ENCODE data around the gene POU2F1.

The POU2F1 gene

GRCh38 chr1:167423684-167424619, 203.3 kb downstream of the POU2F1 start:
- DNase-seq (ENCODE audit: low spot score): no peak

GRCh38 chr1:167425482-167425881, 204.8 kb downstream of the POU2F1 start:
- no peak for DNase-seq (ENCODE audit: low spot score)

GRCh38 chr1:167426716-167427115, 206.0 kb downstream of the POU2F1 start:
- DNase-seq (ENCODE audit: low spot score): no peak

GRCh38 chr1:167427848-167428247, 207.2 kb downstream of the POU2F1 start:
- no peak for DNase-seq (ENCODE audit: low spot score)

GRCh38 chr1:167428395-167428794, 207.7 kb downstream of the POU2F1 start:
- DNase-seq (ENCODE audit: low spot score): no peak

- no peak for DNase-seq (ENCODE audit: low spot score)
These were observed 208.9 kb downstream of the POU2F1 start for GRCh38 chr1:167429612-167430011.

GRCh38 chr1:167430134-167430848, 209.6 kb downstream of the POU2F1 start:
- DNase-seq (ENCODE audit: low spot score): no peak

GRCh38 chr1:167430849-167431242, 210.2 kb downstream of the POU2F1 start:
- no peak for DNase-seq (ENCODE audit: low spot score)

GRCh38 chr1:167431261-167431908, 210.7 kb downstream of the POU2F1 start:
- DNase-seq (ENCODE audit: low spot score): no peak

GRCh38 chr1:167431909-167432650, 211.4 kb downstream of the POU2F1 start:
- no peak for DNase-seq (ENCODE audit: low spot score)

- no peak for DNase-seq (ENCODE audit: low spot score)
These were observed 212.1 kb downstream of the POU2F1 start for GRCh38 chr1:167432780-167433179.

GRCh38 chr1:167433884-167434283, 213.2 kb downstream of the POU2F1 start:
- DNase-seq (ENCODE audit: low spot score): no peak

- no peak for DNase-seq (ENCODE audit: low spot score)
These were observed 213.6 kb downstream of the POU2F1 start for GRCh38 chr1:167434306-167434705.

GRCh38 chr1:167435484-167435883, 214.8 kb downstream of the POU2F1 start:
- no peak for DNase-seq (ENCODE audit: low spot score)

- DNase-seq (ENCODE audit: low spot score): no peak
These were observed 217.8 kb downstream of the POU2F1 start for GRCh38 chr1:167438171-167439138.

- peak; percentile 25 for DNase-seq (ENCODE audit: low spot score)
These were observed 218.8 kb downstream of the POU2F1 start for GRCh38 chr1:167439301-167439988.

GRCh38 chr1:167440345-167440744, 219.7 kb downstream of the POU2F1 start:
- DNase-seq (ENCODE audit: low spot score): no peak

- no peak for DNase-seq (ENCODE audit: low spot score)
These were observed 220.1 kb downstream of the POU2F1 start for GRCh38 chr1:167440776-167441175.

GRCh38 chr1:167441222-167441621, 220.5 kb downstream of the POU2F1 start:
- no peak for DNase-seq (ENCODE audit: low spot score)

Data from COLO829 (cell line).